IMR-90 (cell line): ENCODE data around the gene SEMA4D. TPM values are rescaled to one million over a fixed set of nuclear protein-coding genes. Genes with fewer than 3 reads are reported as not detected.

Source experiments
- ATAC-seq: fragments of 200-7000 bp; cut with Tn5 transposase; 2 replicates; pipeline ENCODE4 v1.9.1; 2020; ENCODE audit warnings: low read depth, mild to moderate bottlenecking, moderate library complexity
- BruUV-seq: library from RNA; stranded (reverse); fragments of 400-500 nt; replicated peaks from 2 replicates; lab custom pipeline; 2021; lab: Mats Ljungman, UMichigan
- CTCF ChIA-PET: fragments of 300-600 bp; formaldehyde crosslinking; extraction: SDS; loops from one replicate; lab custom pipeline; 2021; ENCODE audit warnings: antibody characterized with exemption; lab: Yijun Ruan, JAX
- POLR2A ChIA-PET: fragments of 300-600 bp; sonication (Branson Sonifier 250); formaldehyde crosslinking; loops from one replicate; lab custom pipeline; 2022; ENCODE audit warnings: antibody characterized with exemption; ENCODE audit not compliant: unreplicated experiment; lab: Charles Lee
- DNase-seq: peaks from one replicate; pipeline ENCODE4 v3.0.0; 2013
- H2AFZ ChIP-seq: replicated peaks from 2 replicates; pipeline ENCODE3; 2013; ENCODE audit warnings: low read length, mild to moderate bottlenecking; ENCODE audit not compliant: poor library complexity
- H2AK5ac ChIP-seq: 2 replicates; pipeline ENCODE4 v1.6.1; 2013; ENCODE audit warnings: low read depth, low read length, inconsistent platforms
- H2AK9ac ChIP-seq: replicated peaks from 2 replicates; pipeline ENCODE3; 2013; ENCODE audit warnings: mild to moderate bottlenecking, low read depth, low read length, moderate library complexity; ENCODE audit not compliant: poor library complexity
- H2BK120ac ChIP-seq: 2 replicates; pipeline ENCODE4 v1.6.1; 2013; ENCODE audit warnings: low read depth, low read length, inconsistent platforms
- H2BK15ac ChIP-seq: 3 replicates; pipeline ENCODE4 v1.6.1; 2013; ENCODE audit warnings: low read depth, low read length, inconsistent platforms
- H2BK20ac ChIP-seq: 2 replicates; pipeline ENCODE4 v1.6.1; 2013; ENCODE audit warnings: low read depth, mild to moderate bottlenecking, inconsistent platforms, low read length, moderate library complexity
- H2BK5ac ChIP-seq: 2 replicates; pipeline ENCODE4 v1.6.1; 2013; ENCODE audit warnings: mild to moderate bottlenecking, low read depth, low read length, inconsistent platforms; ENCODE audit not compliant: poor library complexity, severe bottlenecking
- H3K14ac ChIP-seq: replicated peaks from 2 replicates; pipeline ENCODE4 v1.6.1; 2013; ENCODE audit warnings: low read depth, low read length, inconsistent platforms
- H3K18ac ChIP-seq: 2 replicates; pipeline ENCODE4 v1.6.1; 2013; ENCODE audit warnings: low read depth, low read length, control low read depth
- H3K23ac ChIP-seq: 2 replicates; pipeline ENCODE4 v1.6.1; 2013; ENCODE audit warnings: low read depth, low read length, inconsistent platforms
- H3K27ac ChIP-seq: 2 replicates; pipeline ENCODE4 v1.5.1; 2013; ENCODE audit warnings: mild to moderate bottlenecking, control low read depth, low read length; ENCODE audit not compliant: insufficient read depth
- H3K27me3 ChIP-seq: 2 replicates; pipeline ENCODE4 v1.6.1; 2013; ENCODE audit warnings: low read length; ENCODE audit not compliant: control insufficient read depth, insufficient read depth
- H3K36me3 ChIP-seq: 2 replicates; pipeline ENCODE4 v1.6.1; 2013; ENCODE audit warnings: low read length, mixed read lengths; ENCODE audit not compliant: control insufficient read depth, insufficient read depth
- H3K4ac ChIP-seq: 2 replicates; pipeline ENCODE4 v1.6.1; 2013; ENCODE audit warnings: low read depth, low read length, inconsistent platforms
- H3K4me1 ChIP-seq: 2 replicates; pipeline ENCODE4 v1.6.1; 2013; ENCODE audit warnings: low read length, mixed read lengths; ENCODE audit not compliant: control insufficient read depth, insufficient read depth
- H3K4me2 ChIP-seq: 2 replicates; pipeline ENCODE4 v1.6.1; 2013; ENCODE audit warnings: low read depth, mild to moderate bottlenecking, control low read depth, low read length, moderate library complexity
- H3K4me3 ChIP-seq: 2 replicates; pipeline ENCODE4 v1.5.1; 2013; ENCODE audit warnings: low read depth, mild to moderate bottlenecking, control low read depth, low read length, moderate library complexity; ENCODE audit not compliant: insufficient read depth
- H3K56ac ChIP-seq: 2 replicates; pipeline ENCODE4 v1.6.1; 2013; ENCODE audit warnings: low read length, inconsistent platforms; ENCODE audit not compliant: insufficient read depth; ENCODE audit errors: extremely low read depth
- H3K79me1 ChIP-seq, 2 experiments: 2 replicates each; pipeline ENCODE4 v1.6.1; 2013; ENCODE audit warnings: low read length in 2 of 2, inconsistent platforms in 1 of 2, low read depth in 1 of 2
- H3K9ac ChIP-seq: 2 replicates; pipeline ENCODE4 v1.6.1; 2013; ENCODE audit warnings: low read depth, low read length, control low read depth
- H3K9me1 ChIP-seq: 2 replicates; pipeline ENCODE4 v1.6.1; 2013; ENCODE audit warnings: low read length, inconsistent platforms; ENCODE audit not compliant: insufficient read depth
- H3K9me3 ChIP-seq: 2 replicates; pipeline ENCODE4 v1.6.1; 2013; ENCODE audit warnings: low read length; ENCODE audit not compliant: control insufficient read depth, insufficient read depth
- H4K20me1 ChIP-seq: 2 replicates; pipeline ENCODE4 v1.6.1; 2013; ENCODE audit warnings: low read length, inconsistent platforms; ENCODE audit not compliant: insufficient read depth
- H4K5ac ChIP-seq: 2 replicates; pipeline ENCODE4 v1.6.1; 2013; ENCODE audit warnings: mild to moderate bottlenecking, low read depth, low read length, control low read depth
- H4K8ac ChIP-seq, 2 experiments: 2 replicates each; pipeline ENCODE4 v1.6.1; 2013; ENCODE audit warnings: low read depth in 2 of 2, low read length in 2 of 2, control low read depth in 1 of 2, inconsistent platforms in 1 of 2
- H4K91ac ChIP-seq: 2 replicates; pipeline ENCODE4 v1.6.1; 2013; ENCODE audit warnings: low read depth, low read length, inconsistent platforms; ENCODE audit not compliant: insufficient read depth
- BHLHE40 ChIP-seq: fragments of 150-350 bp; IDR thresholded peaks from 2 replicates; pipeline ENCODE4 v1.6.1; 2016; ENCODE audit warnings: mild to moderate bottlenecking, low read depth, low read length
- CEBPB ChIP-seq: IDR thresholded peaks from 2 replicates; pipeline ENCODE4 v1.6.1; 2012; ENCODE audit warnings: low read depth, low read length, improper control_type of control experiment
- CHD1 ChIP-seq: IDR thresholded peaks from 2 replicates; pipeline ENCODE4 v1.6.1; 2012; ENCODE audit warnings: low read depth, low read length, improper control_type of control experiment
- CTCF ChIP-seq: conservative IDR thresholded peaks from 2 replicates; pipeline ENCODE4 v1.5.1; 2012; ENCODE audit warnings: mild to moderate bottlenecking, low read depth, low read length, improper control_type of control experiment
- ELK1 ChIP-seq: fragments of 150-350 bp; IDR thresholded peaks from 2 replicates; pipeline ENCODE4 v1.6.1; 2016; ENCODE audit warnings: low read depth, mild to moderate bottlenecking, low read length, moderate library complexity, borderline replicate concordance
- FOS ChIP-seq: fragments of 150-350 bp; IDR thresholded peaks from 2 replicates; pipeline ENCODE4 v1.6.1; 2016; ENCODE audit warnings: low read depth, low read length
- MAFK ChIP-seq: IDR thresholded peaks from 2 replicates; pipeline ENCODE4 v1.6.1; 2012; ENCODE audit warnings: low read depth, low read length, improper control_type of control experiment
- MAZ ChIP-seq: IDR thresholded peaks from 2 replicates; pipeline ENCODE4 v1.6.1; 2012; ENCODE audit warnings: low read depth, mild to moderate bottlenecking, low read length, improper control_type of control experiment, moderate library complexity, borderline replicate concordance
- MXI1 ChIP-seq: IDR thresholded peaks from 2 replicates; pipeline ENCODE4 v1.6.1; 2012; ENCODE audit warnings: low read depth, mild to moderate bottlenecking, low read length, moderate library complexity, borderline replicate concordance
- NFE2L2 ChIP-seq: fragments of 150-350 bp; IDR thresholded peaks from 2 replicates; pipeline ENCODE4 v1.6.1; 2016; ENCODE audit warnings: low read depth, mild to moderate bottlenecking, low read length
- POLR2A ChIP-seq: IDR thresholded peaks from 2 replicates; pipeline ENCODE4 v1.6.1; 2012; ENCODE audit warnings: mild to moderate bottlenecking, low read depth, low read length
- RAD21 ChIP-seq: IDR thresholded peaks from 2 replicates; pipeline ENCODE4 v1.6.1; 2012; ENCODE audit warnings: low read length, improper control_type of control experiment
- RCOR1 ChIP-seq: IDR thresholded peaks from 2 replicates; pipeline ENCODE4 v1.6.1; 2012; ENCODE audit warnings: mild to moderate bottlenecking, low read length, improper control_type of control experiment; ENCODE audit not compliant: insufficient replicate concordance
- RFX5 ChIP-seq: IDR thresholded peaks from 2 replicates; pipeline ENCODE4 v1.8.0; 2012; ENCODE audit warnings: low read depth, mild to moderate bottlenecking, low read length, moderate library complexity
- SMC3 ChIP-seq: fragments of 150-350 bp; IDR thresholded peaks from 2 replicates; pipeline ENCODE4 v1.6.1; 2016; ENCODE audit warnings: low read depth, mild to moderate bottlenecking, antibody characterized with exemption, low read length, moderate library complexity
- USF2 ChIP-seq: fragments of 150-350 bp; IDR thresholded peaks from 2 replicates; pipeline ENCODE4 v1.6.1; 2017; ENCODE audit warnings: mild to moderate bottlenecking, antibody characterized with exemption, low read length, low read depth
- WGBS, 2 experiments: methylation state at CpG; one replicate each; pipeline versions ENCODE4 v1.1.5 to v1.1.7; 2013; ENCODE audit warnings: missing lambda C conversion rate in 2 of 2; ENCODE audit not compliant: insufficient read length in 1 of 2; ENCODE audit errors: extremely low coverage in 2 of 2; 5-methylcytosine and 5-hydroxymethylcytosine counted together
- dilution Hi-C: fragments of 300-500 bp; cut with HindIII; formaldehyde crosslinking; loops from one replicate; pipeline ENCODE4 v1.14.3; 2018; ENCODE audit warnings: low sequenced_read_pairs; ENCODE audit not compliant: unreplicated experiment
- in situ Hi-C: fragments of 300-500 bp; cut with MboI; formaldehyde crosslinking; loops from 3 replicates; pipeline ENCODE4 v1.14.3; 2019; ENCODE audit warnings: low sequenced_read_pairs, inconsistent platforms, mixed read lengths
- intact Hi-C: fragments of 100-400 bp; cut with micrococcal nuclease; formaldehyde crosslinking; loops from 2 replicates; pipeline ENCODE4 v1.10.0; 2022
- polyA plus RNA-seq, 3 experiments: library from polyadenylated mRNA; depleted of rRNA; stranded (reverse); fragments of >200 nt; gene quantifications; 2 replicates each; pipeline ENCODE4 v1.2.3, GENCODE V29; 2012; ENCODE audit warnings: low replicate concordance in 1 of 3
- total RNA-seq: library from RNA; depleted of rRNA; stranded (reverse); fragments of >200 nt; gene quantifications from 2 replicates; pipeline ENCODE4 v1.2.3, GENCODE V29; 2012

SEMA4D gene
- total and polyA plus RNA-seq, 2 of the 4 experiments (the other 2 are of a cell fraction): 0.90 to 1.5 TPM

DNA sequence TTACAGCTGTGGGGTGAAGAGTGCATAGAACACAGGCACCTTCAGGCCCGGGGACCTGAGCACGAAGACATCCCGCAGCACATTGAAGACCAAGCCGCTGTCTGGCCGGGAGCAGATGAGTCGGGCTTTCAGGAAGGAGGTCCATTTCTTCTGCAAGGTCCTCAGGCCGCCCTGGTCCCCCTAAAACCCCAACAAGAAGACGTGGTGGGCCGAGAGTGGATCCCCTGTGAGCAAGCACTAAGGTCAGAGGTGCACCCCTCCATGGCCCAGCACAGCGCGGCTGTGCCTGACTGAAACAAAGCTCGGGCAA lies 109.1 kb downstream of the SEMA4D start:
- Histone ChIP-seq H3K4me3 (no peak overlapping the region), H2AK9ac (no peak overlapping the region), H2BK120ac (peak overlapping the region; percentile 46; the same call in 1 of the 2 replicates), H3K18ac (no peak overlapping the region; the same call in 1 of the 2 replicates), H3K9me1 (peaks cover 9% of the 10 kb centered on the region; the same call in 1 of the 2 replicates), H3K14ac (no peak overlapping the region), H4K5ac (no peak overlapping the region; the same call in 1 of the 2 replicates), H3K4me1 (peaks cover 27% of the 10 kb centered on the region), H2BK5ac (no peak overlapping the region), H4K91ac (peak overlapping the region; percentile 25; the same call in 1 of the 2 replicates), H3K79me1 (no peaks in the 10 kb centered on the region), H3K23ac (no peak overlapping the region), H4K8ac (no peak overlapping the region), H4K20me1 (no peaks in the 10 kb centered on the region), H3K4ac (peak overlapping the region; percentile 73), H3K36me3 (peaks cover 50% of the 10 kb centered on the region), H2AK5ac (no peak overlapping the region), H2BK15ac (no peak overlapping the region), H3K4me2 (no peak overlapping the region), H3K56ac (no peak overlapping the region), H2AFZ (no peak overlapping the region), H3K27me3 (no peaks in the 10 kb centered on the region), H2BK20ac (no peak overlapping the region), H3K9ac (no peak overlapping the region), H3K9me3 (no peaks in the 10 kb centered on the region), H3K27ac (no peak overlapping the region)
- DNase-seq (no peak), ATAC-seq (no peak)
- CTCF ChIA-PET: no interaction called here
- no TSS peak for BruUV-seq
- intact Hi-C loops (no loop called here), dilution Hi-C loops (no loop called here), in situ Hi-C loops (no loop called here)
- TF ChIP-seq SMC3 (no peak), BHLHE40 (no peak), FOS (no peak), NFE2L2 (no peak), ELK1 (no peak), CTCF (no peak), POLR2A (no peak), MAZ (no peak), MXI1 (no peak), RAD21 (no peak), MAFK (no peak), USF2 (no peak), CEBPB (no peak), CHD1 (no peak), RFX5 (no peak), RCOR1 (no peak)
- POLR2A ChIA-PET: no interaction called here
- 95% methylated on average over 3 of the region's 12 CpGs; no CpG with 5 or more reads in 1 of the 2 experiments for WGBS, 2 experiments
